NCI-H2171 treated with DMSO at 0.1 percent for 48 hours (cell line): Measurements from ENCODE around the gene ADPRH.
"Not testable (repeated sequence)": the region's sequence is repeated elsewhere in the genome, so short reads cannot be mapped to it uniquely, and the experiment has no call there.

Source experiments
- DNase-seq: peaks from one replicate; lab custom pipeline; 2025; lab: John Stamatoyannopoulos, UW

ADPRH gene

GRCh38 chr3:119559441-119559963, 19.8 kb upstream of the ADPRH start, which contains the start of gene CD80:
CD80 (minus strand) TSS chr3:119559614; CDS start chr3:119557728, 1,886 bp downstream.
- DNase-seq: peak; percentile 13

- no peak for DNase-seq
Measured at GRCh38 chr3:119560160-119560559, 19.1 kb upstream of the ADPRH start.

GRCh38 chr3:119562307-119562961, 16.9 kb upstream of the ADPRH start:
- no peak for DNase-seq

GRCh38 chr3:119563334-119563733, 16.0 kb upstream of the ADPRH start:
- not testable (repeated sequence) for DNase-seq

GRCh38 chr3:119569156-119569555, 10.1 kb upstream of the ADPRH start:
- no peak for DNase-seq

- no peak for DNase-seq
Measured at GRCh38 chr3:119570229-119570628, 9.1 kb upstream of the ADPRH start.

- no peak for DNase-seq
Measured at GRCh38 chr3:119571230-119571629, 8.1 kb upstream of the ADPRH start.

GRCh38 chr3:119571688-119572087, 7.6 kb upstream of the ADPRH start:
- DNase-seq: no peak

- DNase-seq: no peak
Measured at GRCh38 chr3:119575507-119575906, 3.8 kb upstream of the ADPRH start.

- DNase-seq: no peak
Measured at GRCh38 chr3:119580067-119580760, 922 bp downstream of the ADPRH start.

GRCh38 chr3:119582178-119582577, 2.9 kb downstream of the ADPRH start:
- no peak for DNase-seq

- DNase-seq: no peak
Measured at GRCh38 chr3:119585208-119585607, 5.9 kb downstream of the ADPRH start.

- DNase-seq: no peak
Measured at GRCh38 chr3:119585856-119586570, 6.7 kb downstream of the ADPRH start.

- no peak for DNase-seq
Measured at GRCh38 chr3:119586733-119587172, 7.5 kb downstream of the ADPRH start.

- DNase-seq: no peak
Measured at GRCh38 chr3:119588112-119588511, 8.8 kb downstream of the ADPRH start.

GRCh38 chr3:119589102-119589773, 9.9 kb downstream of the ADPRH start:
- no peak for DNase-seq

- DNase-seq: no peak
Measured at GRCh38 chr3:119590706-119591105, 11.4 kb downstream of the ADPRH start.

- no peak for DNase-seq
Measured at GRCh38 chr3:119592861-119593260, 13.6 kb downstream of the ADPRH start.

GRCh38 chr3:119594066-119594465, 14.8 kb downstream of the ADPRH start:
- DNase-seq: no peak

- DNase-seq: not testable (repeated sequence)
Measured at GRCh38 chr3:119594929-119595328, 15.6 kb downstream of the ADPRH start.

- DNase-seq: no peak
Measured at GRCh38 chr3:119595639-119596334, 16.5 kb downstream of the ADPRH start.
